ENCODE data around the gene PLXNB1. TPM values are rescaled to one million over a fixed set of nuclear protein-coding genes. Genes with fewer than 3 reads are reported as not detected.

The PLXNB1 gene
- total and polyA plus RNA-seq, 2 of the 13 experiments (the other 11 are each of a cell fraction or from before 2014, with no cell fraction given), result 86.0 to 143 TPM

GRCh38 chr3:48439820-48440589 is 10.1 kb upstream of the PLXNB1 start, which contains the start of the genes CCDC51 and TMA7 (continued):
- no peak for TF ChIP-seq KDM1A (CRISPR knock-in tag; IDR thresholded peaks at IDR 0.05)
- no peak for TF ChIP-seq TOE1 (CRISPR knock-in tag; IDR thresholded peaks at IDR 0.05)
- TF ChIP-seq CCDC6 (CRISPR knock-in tag; IDR thresholded peaks at IDR 0.05), result peak; percentile 51
- TF ChIP-seq ZNF816 (CRISPR knock-in tag; IDR thresholded peaks at IDR 0.05; ENCODE audit: borderline replicate concordance), result no peak
- TF ChIP-seq, protein P1, sequence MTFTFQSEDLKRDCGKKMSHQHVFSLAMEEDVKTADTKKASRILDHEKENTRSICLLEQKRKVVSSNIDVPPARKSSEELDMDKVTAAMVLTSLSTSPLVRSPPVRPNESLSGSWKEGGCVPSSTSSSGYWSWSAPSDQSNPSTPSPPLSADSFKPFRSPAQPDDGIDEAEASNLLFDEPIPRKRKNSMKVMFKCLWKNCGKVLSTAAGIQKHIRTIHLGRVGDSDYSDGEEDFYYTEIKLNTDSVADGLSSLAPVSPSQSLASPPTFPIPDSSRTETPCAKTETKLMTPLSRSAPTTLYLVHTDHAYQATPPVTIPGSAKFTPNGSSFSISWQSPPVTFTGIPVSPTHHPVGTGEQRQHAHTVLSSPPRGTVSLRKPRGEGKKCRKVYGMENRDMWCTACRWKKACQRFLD (CRISPR knock-in tag; IDR thresholded peaks at IDR 0.05; ENCODE audit: borderline replicate concordance), result 0 out of 2 replicates have a peak, but pooled peaks have one; percentile 72
- peak; percentile 79 to 86 for TF ChIP-seq POLR2A (IDR thresholded peaks at IDR 0.05; ENCODE audit: insufficient read depth in 1 of 2, low read depth in 2 of 2, low read length in 2 of 2)
- peak; percentile 92 for TF ChIP-seq ZNF747 (CRISPR knock-in tag; IDR thresholded peaks at IDR 0.05; ENCODE audit: borderline replicate concordance)
- TF ChIP-seq E2F2 (CRISPR knock-in tag; IDR thresholded peaks at IDR 0.05; ENCODE audit: borderline replicate concordance), result peak; percentile 35; the same call in 1 of the 2 replicates
- 0 out of 2 replicates have a peak, but pooled peaks have one; percentile 20 for TF ChIP-seq RARA (CRISPR knock-in tag; IDR thresholded peaks at IDR 0.05)
- TF ChIP-seq, protein P2, sequence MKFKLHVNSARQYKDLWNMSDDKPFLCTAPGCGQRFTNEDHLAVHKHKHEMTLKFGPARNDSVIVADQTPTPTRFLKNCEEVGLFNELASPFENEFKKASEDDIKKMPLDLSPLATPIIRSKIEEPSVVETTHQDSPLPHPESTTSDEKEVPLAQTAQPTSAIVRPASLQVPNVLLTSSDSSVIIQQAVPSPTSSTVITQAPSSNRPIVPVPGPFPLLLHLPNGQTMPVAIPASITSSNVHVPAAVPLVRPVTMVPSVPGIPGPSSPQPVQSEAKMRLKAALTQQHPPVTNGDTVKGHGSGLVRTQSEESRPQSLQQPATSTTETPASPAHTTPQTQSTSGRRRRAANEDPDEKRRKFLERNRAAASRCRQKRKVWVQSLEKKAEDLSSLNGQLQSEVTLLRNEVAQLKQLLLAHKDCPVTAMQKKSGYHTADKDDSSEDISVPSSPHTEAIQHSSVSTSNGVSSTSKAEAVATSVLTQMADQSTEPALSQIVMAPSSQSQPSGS (CRISPR knock-in tag; IDR thresholded peaks at IDR 0.05), result peak; percentile 80; the same call in 1 of the 2 replicates
- TF ChIP-seq FOXP1 (IDR thresholded peaks at IDR 0.05), result no peak
- no peak for TF ChIP-seq FOXP1 (CRISPR knock-in tag; IDR thresholded peaks at IDR 0.05)
- TF ChIP-seq FLYWCH1 (CRISPR knock-in tag; IDR thresholded peaks at IDR 0.05), result no peak
- no peak for TF ChIP-seq REXO4 (CRISPR knock-in tag; IDR thresholded peaks at IDR 0.05; ENCODE audit: borderline replicate concordance)
- peak; percentile 94 for TF ChIP-seq POLR2G (IDR thresholded peaks at IDR 0.05; ENCODE audit: low read depth, low read length)
- peak; percentile 75 for TF ChIP-seq TOPORS (CRISPR knock-in tag; IDR thresholded peaks at IDR 0.05)
- peak; percentile 55; the same call in 1 of the 2 replicates for TF ChIP-seq ZSCAN5A (CRISPR knock-in tag; IDR thresholded peaks at IDR 0.05; ENCODE audit: borderline replicate concordance)
- TF ChIP-seq BCL6 (CRISPR knock-in tag; IDR thresholded peaks at IDR 0.05), result peak; percentile 40; the same call in 1 of the 2 replicates
- TF ChIP-seq ZNF883 (CRISPR knock-in tag; IDR thresholded peaks at IDR 0.05; ENCODE audit: not compliant biosample characterization), result peak; percentile 78
- TF ChIP-seq MBNL3 (CRISPR knock-in tag; conservative IDR thresholded peaks at IDR 0.05), result no peak
- no peak for TF ChIP-seq CEBPG (CRISPR knock-in tag; IDR thresholded peaks at IDR 0.05)
- no peak for TF ChIP-seq EZH2 (conservative IDR thresholded peaks at IDR 0.05; ENCODE audit: low read depth, low read length)
- TF ChIP-seq, protein P3, sequence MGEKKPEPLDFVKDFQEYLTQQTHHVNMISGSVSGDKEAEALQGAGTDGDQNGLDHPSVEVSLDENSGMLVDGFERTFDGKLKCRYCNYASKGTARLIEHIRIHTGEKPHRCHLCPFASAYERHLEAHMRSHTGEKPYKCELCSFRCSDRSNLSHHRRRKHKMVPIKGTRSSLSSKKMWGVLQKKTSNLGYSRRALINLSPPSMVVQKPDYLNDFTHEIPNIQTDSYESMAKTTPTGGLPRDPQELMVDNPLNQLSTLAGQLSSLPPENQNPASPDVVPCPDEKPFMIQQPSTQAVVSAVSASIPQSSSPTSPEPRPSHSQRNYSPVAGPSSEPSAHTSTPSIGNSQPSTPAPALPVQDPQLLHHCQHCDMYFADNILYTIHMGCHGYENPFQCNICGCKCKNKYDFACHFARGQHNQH (CRISPR knock-in tag; IDR thresholded peaks at IDR 0.05), result peak; percentile 62; the same call in 1 of the 2 replicates
- no peak for TF ChIP-seq U2AF1 (optimal IDR thresholded peaks at IDR 0.05; ENCODE audit: low read depth, low read length)
- peak; percentile 45; the same call in 1 of the 2 replicates for TF ChIP-seq ZNF446 (CRISPR knock-in tag; IDR thresholded peaks at IDR 0.05)

Measured in HepG2 (cell line).